NCI-H1105 treated with DMSO at 0.1 percent for 48 hours (cell line): ENCODE results near the gene GDPD1.
"Not testable (repeated sequence)": the region's sequence is repeated elsewhere in the genome, so short reads cannot be mapped to it uniquely, and the experiment has no call there.

Experiments used
- DNase-seq: peaks from one replicate; lab custom pipeline; 2025; lab: John Stamatoyannopoulos, UW

The GDPD1 gene

GRCh38 chr17:59220328-59221158 lies at the start of gene GDPD1:
Gene GDPD1, plus strand, starts transcription at chr17:59220511. Its CDS starts 99 bp downstream, at chr17:59220610.
- peak; percentile 93 for DNase-seq

- no peak for DNase-seq
Measured at GRCh38 chr17:59172436-59173004, 47.8 kb upstream of the GDPD1 start.

- DNase-seq = no peak
Measured at GRCh38 chr17:59174671-59175070, 45.6 kb upstream of the GDPD1 start.

GRCh38 chr17:59175076-59175475 lies 45.2 kb upstream of the GDPD1 start:
- DNase-seq = no peak

- no peak for DNase-seq
Measured at GRCh38 chr17:59178266-59178985, 41.9 kb upstream of the GDPD1 start.

- DNase-seq = not testable (repeated sequence)
Measured at GRCh38 chr17:59179601-59180000, 40.7 kb upstream of the GDPD1 start.

- DNase-seq = no peak
Measured at GRCh38 chr17:59180626-59181025, 39.7 kb upstream of the GDPD1 start.

- DNase-seq = no peak
Measured at GRCh38 chr17:59181481-59181880, 38.8 kb upstream of the GDPD1 start.

- no peak for DNase-seq
Measured at GRCh38 chr17:59185997-59186396, 34.3 kb upstream of the GDPD1 start.

- no peak for DNase-seq
Measured at GRCh38 chr17:59186850-59187249, 33.5 kb upstream of the GDPD1 start.

GRCh38 chr17:59190806-59191205 lies 29.5 kb upstream of the GDPD1 start:
- DNase-seq = no peak

GRCh38 chr17:59193336-59193862 lies 26.9 kb upstream of the GDPD1 start:
- no peak for DNase-seq

GRCh38 chr17:59199398-59199797 lies 20.9 kb upstream of the GDPD1 start:
- no peak for DNase-seq

GRCh38 chr17:59202320-59202719 lies 18.0 kb upstream of the GDPD1 start:
- no peak for DNase-seq

- DNase-seq = no peak
Measured at GRCh38 chr17:59219370-59219769, 941 bp upstream of the GDPD1 start.

- no peak for DNase-seq
Measured at GRCh38 chr17:59219992-59220327, 351 bp upstream of the GDPD1 start.

- no peak for DNase-seq
Measured at GRCh38 chr17:59221159-59221847, 992 bp downstream of the GDPD1 start.

- DNase-seq = no peak
Measured at GRCh38 chr17:59223813-59224212, 3.5 kb downstream of the GDPD1 start.

- not testable (repeated sequence) for DNase-seq
Measured at GRCh38 chr17:59228588-59228987, 8.3 kb downstream of the GDPD1 start.

GRCh38 chr17:59230764-59231163 lies 10.5 kb downstream of the GDPD1 start:
- no peak for DNase-seq

GRCh38 chr17:59234631-59235030 lies 14.3 kb downstream of the GDPD1 start:
- DNase-seq = no peak

- DNase-seq = no peak
Measured at GRCh38 chr17:59238906-59239305, 18.6 kb downstream of the GDPD1 start.
